PC-3 (cell line): ENCODE data around the gene DSN1.

Source experiments
- CTCF ChIP-seq: fragments of 300-600 bp; sonication (generic); conservative IDR thresholded peaks from 2 replicates; pipeline ENCODE4 v1.5.1; 2017; ENCODE audit warnings: antibody characterized with exemption, low read depth, mild to moderate bottlenecking, low read length
- EZH2 ChIP-seq: fragments of 300-600 bp; sonication (generic); IDR thresholded peaks from one replicate; pipeline ENCODE4 v1.6.1; 2017; ENCODE audit warnings: antibody characterized with exemption, mild to moderate bottlenecking, low read length; ENCODE audit not compliant: unreplicated experiment

DNA sequence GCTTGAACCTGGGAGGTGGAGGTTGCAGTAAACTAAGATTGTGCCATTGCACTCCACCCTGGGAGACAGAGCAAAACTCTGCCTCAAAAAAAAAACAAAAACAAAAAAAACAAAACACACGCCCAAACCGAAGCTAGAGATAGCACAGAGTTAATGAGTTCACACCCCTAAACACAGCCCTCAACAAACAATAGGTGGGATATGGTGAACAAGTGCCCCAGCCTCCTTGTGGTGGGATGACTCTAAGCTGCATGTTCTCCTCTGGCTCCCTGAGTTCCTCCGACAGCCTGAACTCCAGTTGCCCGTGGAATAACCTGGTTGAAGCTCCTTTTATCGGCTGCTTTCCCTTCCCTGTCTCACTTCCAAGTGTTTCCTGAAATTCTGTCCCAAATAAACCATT, 22.1 kb upstream of the DSN1 start:
- TF ChIP-seq CTCF (no peak), EZH2 (no peak)
